Measurements from ENCODE around the gene SEMA4D. TPM values are rescaled to one million over a fixed set of nuclear protein-coding genes. Genes with fewer than 3 reads are reported as not detected.

The SEMA4D gene
- total RNA-seq, 1 experiment from 2014 or later = 0.37 TPM

DNA sequence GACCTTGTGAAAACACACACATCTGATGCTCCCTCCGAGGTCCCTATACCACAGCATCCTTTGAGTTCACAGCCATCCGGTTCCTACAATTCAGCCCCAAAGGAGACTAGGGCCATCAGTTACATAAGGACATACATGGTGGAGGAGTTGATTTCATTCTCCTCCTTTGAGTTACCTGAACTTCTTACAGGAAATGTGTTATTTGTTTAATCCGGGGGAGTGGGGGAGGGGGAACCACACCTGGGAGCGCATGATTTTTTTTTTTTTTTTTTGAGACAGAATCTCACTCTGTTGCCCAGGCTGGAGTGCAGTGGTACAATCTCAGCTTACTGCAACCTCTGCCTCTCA lies 30.7 kb downstream of the SEMA4D start:
- no peaks in the 10 kb centered on the region for H3K9me3 ChIP-seq (replicated peaks)
- DNase-seq (ENCODE audit: low read depth in 1 of 2, low spot score in 2 of 2) = no peak
- H3K4me3 ChIP-seq = no peak overlapping the region
- no peaks in the 10 kb centered on the region for H3K36me3 ChIP-seq
- H3K27me3 ChIP-seq (replicated peaks) = peaks cover 7% of the 10 kb centered on the region; the same call in 1 of the 2 replicates
- no peaks in the 10 kb centered on the region for H3K4me1 ChIP-seq (replicated peaks)
- H3K27ac ChIP-seq = no peak overlapping the region

DNA sequence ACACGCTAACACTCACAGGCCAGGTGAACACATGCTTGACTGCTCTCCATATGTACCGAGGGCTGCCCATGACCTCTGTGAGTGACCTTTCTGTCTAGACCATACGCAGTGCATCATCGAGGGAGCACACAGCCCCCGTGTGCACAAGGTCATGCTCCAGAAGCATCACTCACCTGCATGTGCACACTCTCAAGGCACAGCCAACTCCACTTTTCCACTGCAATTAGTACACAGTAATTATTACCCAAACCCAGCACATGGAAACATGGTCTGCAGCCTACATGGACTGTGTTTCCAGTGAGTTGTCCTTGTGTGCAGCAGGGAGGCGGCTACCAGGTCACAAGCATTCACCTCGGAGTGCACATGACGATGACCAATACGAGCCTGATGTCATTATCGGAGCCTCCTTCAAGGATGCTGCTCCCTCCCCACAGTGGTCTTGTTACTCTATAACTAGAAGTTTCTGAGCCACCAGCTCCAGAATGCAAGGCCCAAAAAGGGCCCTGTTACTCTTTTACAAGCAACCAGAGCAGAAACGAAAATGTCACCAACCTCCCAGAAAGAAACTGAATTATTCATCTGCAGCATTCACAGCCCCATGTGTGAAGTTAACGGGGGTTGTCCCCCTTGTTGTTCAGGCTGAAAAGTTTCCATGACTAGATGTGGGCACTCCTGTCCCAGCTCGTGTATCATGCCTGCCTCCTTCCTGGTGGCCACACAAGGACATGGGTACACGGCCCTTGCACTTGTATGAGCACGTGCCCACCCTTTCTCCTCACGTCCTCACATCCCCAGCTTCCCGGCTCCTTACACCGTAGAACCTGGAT lies 31.2 kb downstream of the SEMA4D start:
- Histone ChIP-seq H3K27ac (no peak overlapping the region), H3K27me3 (replicated peaks) (peaks cover 7% of the 10 kb centered on the region; the same call in 1 of the 2 replicates), H3K36me3 (no peaks in the 10 kb centered on the region), H3K4me3 (no peak overlapping the region), H3K9me3 (replicated peaks) (no peaks in the 10 kb centered on the region), H3K4me1 (replicated peaks) (no peaks in the 10 kb centered on the region)
- no peak for DNase-seq (ENCODE audit: low read depth in 1 of 2, low spot score in 2 of 2)

GRCh38 chr9:89465726-89466308 lies 32.1 kb downstream of the SEMA4D start:
- Histone ChIP-seq H3K36me3 (no peaks in the 10 kb centered on the region), H3K9me3 (replicated peaks) (no peaks in the 10 kb centered on the region)
- no peak for DNase-seq (ENCODE audit: low read depth in 1 of 2, low spot score in 2 of 2)

DNA sequence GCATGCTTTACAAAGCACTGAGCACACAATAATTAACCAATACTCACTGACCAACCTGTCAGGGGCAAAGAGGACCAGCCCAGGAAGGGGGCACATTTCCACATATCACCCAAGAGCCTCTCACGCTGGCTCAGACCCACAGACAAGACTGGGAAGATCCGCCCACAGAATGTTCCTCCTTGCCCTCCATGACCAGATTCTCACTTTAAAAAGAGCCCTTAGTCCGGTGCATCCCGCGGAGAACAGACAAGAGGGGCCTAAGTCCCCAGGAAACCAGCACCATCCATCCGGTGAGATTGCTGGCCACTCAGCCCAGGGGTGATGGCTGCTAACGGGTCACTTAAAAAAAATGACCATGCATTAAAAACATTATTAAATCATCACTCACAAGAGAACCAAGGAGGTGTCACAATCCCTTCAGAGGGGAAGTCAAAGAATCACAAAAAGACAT lies 32.9 kb downstream of the SEMA4D start:
- DNase-seq (ENCODE audit: low read depth in 1 of 2, low spot score in 2 of 2) = no peak
- no peaks in the 10 kb centered on the region for H3K9me3 ChIP-seq (replicated peaks)
- no peak overlapping the region for H3K4me3 ChIP-seq
- H3K27ac ChIP-seq = no peak overlapping the region
- 0 out of 2 replicates have a peak, but pooled peaks cover 4% of the 10 kb centered on the region for H3K4me1 ChIP-seq (replicated peaks)
- H3K27me3 ChIP-seq (replicated peaks) = peaks cover 7% of the 10 kb centered on the region; the same call in 1 of the 2 replicates
- H3K36me3 ChIP-seq = no peaks in the 10 kb centered on the region

More at GRCh38 chr9:89465726-89466308, 32.1 kb downstream of the SEMA4D start:
- H3K27ac ChIP-seq = no peak overlapping the region
- H3K4me3 ChIP-seq = no peak overlapping the region
- 0 out of 2 replicates have a peak, but pooled peaks cover 4% of the 10 kb centered on the region for H3K4me1 ChIP-seq (replicated peaks)
- peaks cover 7% of the 10 kb centered on the region; the same call in 1 of the 2 replicates for H3K27me3 ChIP-seq (replicated peaks)

DNA sequence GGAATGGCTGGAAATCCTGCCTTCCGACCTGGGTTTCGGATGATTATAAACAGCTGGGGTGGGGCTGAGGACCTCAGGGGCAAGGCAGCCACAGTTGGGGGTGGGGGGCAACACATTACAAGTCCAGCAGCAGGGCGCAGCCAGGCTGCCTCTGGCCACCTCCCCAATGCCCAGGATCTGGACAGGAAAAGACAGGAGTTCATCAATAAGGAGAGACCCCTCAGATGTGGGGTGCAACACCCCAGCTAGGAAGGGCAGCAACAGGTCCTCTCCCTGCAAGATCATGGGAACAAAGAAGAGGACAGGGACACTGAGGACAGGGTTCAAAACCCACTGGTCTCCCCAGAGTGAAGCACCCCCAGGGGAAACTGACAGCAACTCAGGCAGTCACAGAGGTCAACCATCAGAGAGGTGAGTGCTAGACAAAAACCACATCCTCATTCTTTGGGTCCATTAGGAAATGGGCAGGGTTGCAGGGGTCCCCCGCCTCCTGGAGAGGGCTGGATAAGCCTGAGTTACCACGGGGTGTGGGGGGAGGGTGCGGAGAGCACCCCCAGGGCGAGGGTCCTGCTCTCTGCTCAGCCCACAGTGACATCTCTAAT lies 33.5 kb downstream of the SEMA4D start:
- H3K4me3 ChIP-seq = no peak overlapping the region

GRCh38 chr9:89462817-89463683 lies 34.9 kb downstream of the SEMA4D start:
- Histone ChIP-seq H3K4me3 (no peak overlapping the region), H3K4me1 (replicated peaks) (0 out of 2 replicates have a peak, but pooled peaks cover 4% of the 10 kb centered on the region), H3K27ac (no peak overlapping the region), H3K9me3 (replicated peaks) (no peaks in the 10 kb centered on the region), H3K27me3 (replicated peaks) (no peaks in the 10 kb centered on the region), H3K36me3 (no peaks in the 10 kb centered on the region)
- no peak for DNase-seq (ENCODE audit: low read depth in 1 of 2, low spot score in 2 of 2)

More for the DNA sequence above, 33.5 kb downstream of the SEMA4D start:
- no peak for DNase-seq (ENCODE audit: low read depth in 1 of 2, low spot score in 2 of 2)
- Histone ChIP-seq H3K4me1 (replicated peaks) (0 out of 2 replicates have a peak, but pooled peaks cover 4% of the 10 kb centered on the region), H3K27ac (no peak overlapping the region), H3K36me3 (no peaks in the 10 kb centered on the region), H3K27me3 (replicated peaks) (peaks cover 1% of the 10 kb centered on the region; the same call in 1 of the 2 replicates), H3K9me3 (replicated peaks) (no peaks in the 10 kb centered on the region)

DNA sequence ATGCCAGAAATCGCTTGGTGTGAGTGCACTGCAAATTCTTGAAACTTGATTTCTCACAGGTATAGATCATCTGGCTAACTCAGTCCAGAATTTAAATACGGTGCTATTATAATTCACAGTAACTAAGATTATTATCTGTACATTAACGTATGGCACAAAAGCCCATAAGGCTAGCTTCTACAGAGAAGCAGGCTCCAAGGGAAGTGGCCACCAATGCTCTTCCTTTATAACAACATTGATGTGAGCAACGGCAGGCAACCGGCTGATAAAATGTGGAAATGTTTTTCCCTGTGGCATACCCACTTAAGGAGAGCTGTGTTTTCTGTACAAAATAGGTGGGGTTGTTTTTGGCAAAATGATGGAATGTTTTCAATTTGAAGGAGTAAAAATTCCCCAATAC lies 35.7 kb downstream of the SEMA4D start:
- H3K27me3 ChIP-seq (replicated peaks) = no peaks in the 10 kb centered on the region
- H3K4me3 ChIP-seq = no peak overlapping the region
- H3K4me1 ChIP-seq (replicated peaks) = 0 out of 2 replicates have a peak, but pooled peaks cover 4% of the 10 kb centered on the region
- no peak overlapping the region for H3K27ac ChIP-seq
- no peaks in the 10 kb centered on the region for H3K9me3 ChIP-seq (replicated peaks)
- no peak for DNase-seq (ENCODE audit: low read depth in 1 of 2, low spot score in 2 of 2)
- H3K36me3 ChIP-seq = no peaks in the 10 kb centered on the region

DNA sequence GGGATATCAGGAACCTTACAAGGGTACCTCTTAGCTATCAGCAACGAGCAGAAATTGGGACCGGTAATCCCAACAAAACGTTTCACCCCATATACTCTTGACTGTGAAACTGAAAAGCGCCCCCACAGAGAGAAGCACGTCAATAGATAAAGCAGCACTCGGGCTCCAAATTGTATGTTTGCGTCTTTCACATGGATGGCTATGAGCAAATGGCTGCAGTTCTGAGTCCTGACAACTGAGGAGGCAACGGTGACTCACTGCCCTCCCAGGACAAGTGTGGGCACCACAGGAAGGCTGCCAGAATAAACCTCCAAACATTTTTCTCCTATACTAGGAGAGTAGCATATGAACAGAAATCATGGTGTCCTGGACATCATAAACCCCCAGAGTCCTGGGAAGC lies 36.6 kb downstream of the SEMA4D start:
- no peaks in the 10 kb centered on the region for H3K9me3 ChIP-seq (replicated peaks)
- no peak for DNase-seq (ENCODE audit: low read depth in 1 of 2, low spot score in 2 of 2)
- H3K27ac ChIP-seq = no peak overlapping the region
- H3K4me1 ChIP-seq (replicated peaks) = 0 out of 2 replicates have a peak, but pooled peaks cover 4% of the 10 kb centered on the region
- H3K36me3 ChIP-seq = no peaks in the 10 kb centered on the region
- H3K4me3 ChIP-seq = no peak overlapping the region
- no peaks in the 10 kb centered on the region for H3K27me3 ChIP-seq (replicated peaks)

- no peaks in the 10 kb centered on the region for H3K9me3 ChIP-seq (replicated peaks)
- no peak overlapping the region for H3K4me3 ChIP-seq
- no peak for DNase-seq (ENCODE audit: low read depth in 1 of 2, low spot score in 2 of 2)
- no peak overlapping the region for H3K27ac ChIP-seq
- no peaks in the 10 kb centered on the region for H3K27me3 ChIP-seq (replicated peaks)
- 0 out of 2 replicates have a peak, but pooled peaks cover 4% of the 10 kb centered on the region for H3K4me1 ChIP-seq (replicated peaks)
- H3K36me3 ChIP-seq = no peaks in the 10 kb centered on the region
These were observed 37.4 kb downstream of the SEMA4D start for GRCh38 chr9:89460551-89460950.

DNA sequence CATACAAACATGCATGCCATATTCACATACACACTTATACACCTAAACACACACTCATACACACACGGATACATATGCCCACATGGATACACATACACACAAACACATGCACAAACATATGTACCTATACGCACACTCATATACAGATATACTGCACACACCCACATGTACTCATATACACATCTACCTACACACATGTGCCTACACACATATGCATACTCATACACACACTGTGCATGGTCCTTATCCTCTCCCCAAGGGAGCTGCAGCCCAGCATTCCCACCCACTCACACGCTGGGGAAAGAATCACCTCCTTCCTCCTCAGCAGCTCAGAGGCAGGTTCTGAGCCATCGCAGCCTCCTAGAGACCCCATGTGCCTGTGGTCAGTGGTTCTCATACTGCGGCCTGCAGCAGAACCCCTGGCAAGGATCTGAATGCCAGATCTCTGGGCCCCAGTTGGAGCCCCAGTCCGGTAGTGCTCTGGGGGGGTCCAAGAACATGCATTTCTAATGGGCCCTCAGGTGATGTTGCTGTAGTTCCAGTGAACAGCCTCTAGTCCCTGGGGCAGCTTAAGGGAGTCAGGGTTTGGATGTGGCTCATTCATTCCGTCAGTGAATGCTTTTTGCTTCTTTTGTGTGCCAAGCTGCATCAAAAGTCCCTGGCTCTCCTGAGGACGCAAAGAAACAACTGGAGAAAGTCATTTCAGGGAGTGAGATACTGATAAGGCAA lies 39.0 kb downstream of the SEMA4D start:
- Histone ChIP-seq H3K9me3 (replicated peaks) (no peaks in the 10 kb centered on the region), H3K36me3 (no peaks in the 10 kb centered on the region), H3K27ac (no peak overlapping the region), H3K27me3 (replicated peaks) (no peaks in the 10 kb centered on the region), H3K4me3 (no peak overlapping the region), H3K4me1 (replicated peaks) (0 out of 2 replicates have a peak, but pooled peaks cover 4% of the 10 kb centered on the region)
- no peak for DNase-seq (ENCODE audit: low read depth in 1 of 2, low spot score in 2 of 2)

DNA sequence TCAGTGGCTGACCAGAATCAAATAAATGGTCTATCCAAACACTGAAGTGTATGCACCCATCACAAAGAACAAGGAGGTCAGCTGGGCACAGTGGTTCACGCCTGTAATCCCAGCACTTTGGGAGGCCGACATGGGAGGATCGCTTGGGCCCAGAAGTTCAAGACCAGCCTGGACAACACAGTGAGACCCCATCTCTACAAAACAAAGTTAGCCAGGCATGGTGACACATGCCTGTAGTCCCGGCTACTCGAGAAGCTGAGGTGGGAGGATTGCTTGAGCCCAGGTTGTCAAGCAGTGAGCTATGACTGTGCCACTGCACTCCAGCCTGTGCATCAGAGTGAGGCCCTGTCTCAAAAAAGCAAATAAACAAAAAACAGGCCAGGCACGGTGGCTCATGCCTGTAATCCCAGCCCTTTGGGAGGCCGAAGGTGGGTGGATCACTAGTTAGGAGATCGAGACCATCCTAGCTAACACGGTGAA lies 40.5 kb downstream of the SEMA4D start:
- no peak for DNase-seq (ENCODE audit: low read depth in 1 of 2, low spot score in 2 of 2)
- H3K27me3 ChIP-seq (replicated peaks) = no peaks in the 10 kb centered on the region
- H3K27ac ChIP-seq = no peak overlapping the region
- H3K4me1 ChIP-seq (replicated peaks) = 0 out of 2 replicates have a peak, but pooled peaks cover 4% of the 10 kb centered on the region
- H3K4me3 ChIP-seq = no peak overlapping the region
- H3K36me3 ChIP-seq = no peaks in the 10 kb centered on the region
- H3K9me3 ChIP-seq (replicated peaks) = no peaks in the 10 kb centered on the region

DNA sequence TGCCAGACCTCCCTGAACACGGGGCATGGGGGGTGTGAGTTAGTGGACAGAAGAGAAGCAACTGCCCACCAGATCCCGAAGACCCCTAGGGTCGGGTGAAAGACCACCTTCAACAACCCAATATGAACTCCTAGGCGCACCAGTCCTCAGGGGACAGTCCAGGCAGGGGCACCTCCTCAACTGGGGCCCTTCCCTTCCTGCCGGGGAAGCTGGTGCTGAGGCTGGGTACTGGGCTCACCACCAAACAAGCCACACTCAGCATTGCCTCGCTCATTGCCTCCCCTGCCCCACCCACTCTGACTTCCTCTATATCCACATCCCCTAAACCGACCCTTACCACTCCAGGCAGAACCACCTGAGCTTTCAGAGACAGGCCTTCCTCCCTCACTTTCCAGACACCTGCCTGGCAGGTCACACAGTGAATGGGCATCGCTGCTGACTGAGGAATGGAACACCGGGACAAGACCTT lies 42.5 kb downstream of the SEMA4D start:
- Histone ChIP-seq H3K4me3 (no peak overlapping the region), H3K9me3 (replicated peaks) (no peaks in the 10 kb centered on the region), H3K36me3 (no peaks in the 10 kb centered on the region), H3K27me3 (replicated peaks) (no peaks in the 10 kb centered on the region), H3K4me1 (replicated peaks) (no peaks in the 10 kb centered on the region), H3K27ac (no peak overlapping the region)
- no peak for DNase-seq (ENCODE audit: low read depth in 1 of 2, low spot score in 2 of 2)
